ENCODE results near the gene TM9SF2.

Gene TM9SF2

DNA sequence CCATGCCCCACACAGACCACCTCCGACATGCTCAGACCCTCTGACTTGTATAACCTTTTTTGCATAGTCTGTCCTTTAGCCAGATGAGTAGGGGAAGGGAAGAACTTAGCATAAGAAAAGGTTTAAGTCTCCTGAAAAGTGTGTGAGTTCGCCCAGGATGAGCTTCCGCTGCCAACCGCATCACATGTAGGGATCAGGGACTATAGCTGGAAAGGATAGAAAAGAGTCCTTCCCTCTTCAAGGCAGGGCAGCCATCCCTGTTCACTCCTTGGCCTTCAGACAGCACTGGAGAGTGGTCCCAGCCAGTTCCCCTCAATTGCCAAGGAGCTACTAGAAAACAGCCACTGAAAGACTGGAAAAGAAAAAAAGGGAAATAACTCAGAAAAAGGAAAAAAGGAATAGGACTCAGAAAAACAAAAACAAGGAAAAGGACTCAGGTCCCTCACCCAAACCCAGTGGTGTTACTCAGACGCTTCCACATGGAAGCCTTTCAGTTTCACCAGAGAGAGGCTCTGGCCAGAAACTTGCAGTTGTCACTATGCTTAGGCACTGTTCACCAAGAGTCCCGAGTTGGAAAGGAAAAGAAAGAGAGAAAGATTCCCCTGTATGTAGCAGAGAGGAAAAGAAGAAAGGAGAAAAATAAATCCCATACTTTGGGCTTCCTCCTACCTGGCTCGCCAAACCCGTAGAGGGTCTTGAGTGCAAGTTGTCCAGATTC is 5.6 kb upstream of the TM9SF2 start:
- DNase-seq (ENCODE audit: extremely low read depth, low read depth): no peak
- H3K4me3 ChIP-seq (replicated peaks; ENCODE audit: low read depth, low read length): no peak overlapping the region
- TF ChIP-seq, protein P1, sequence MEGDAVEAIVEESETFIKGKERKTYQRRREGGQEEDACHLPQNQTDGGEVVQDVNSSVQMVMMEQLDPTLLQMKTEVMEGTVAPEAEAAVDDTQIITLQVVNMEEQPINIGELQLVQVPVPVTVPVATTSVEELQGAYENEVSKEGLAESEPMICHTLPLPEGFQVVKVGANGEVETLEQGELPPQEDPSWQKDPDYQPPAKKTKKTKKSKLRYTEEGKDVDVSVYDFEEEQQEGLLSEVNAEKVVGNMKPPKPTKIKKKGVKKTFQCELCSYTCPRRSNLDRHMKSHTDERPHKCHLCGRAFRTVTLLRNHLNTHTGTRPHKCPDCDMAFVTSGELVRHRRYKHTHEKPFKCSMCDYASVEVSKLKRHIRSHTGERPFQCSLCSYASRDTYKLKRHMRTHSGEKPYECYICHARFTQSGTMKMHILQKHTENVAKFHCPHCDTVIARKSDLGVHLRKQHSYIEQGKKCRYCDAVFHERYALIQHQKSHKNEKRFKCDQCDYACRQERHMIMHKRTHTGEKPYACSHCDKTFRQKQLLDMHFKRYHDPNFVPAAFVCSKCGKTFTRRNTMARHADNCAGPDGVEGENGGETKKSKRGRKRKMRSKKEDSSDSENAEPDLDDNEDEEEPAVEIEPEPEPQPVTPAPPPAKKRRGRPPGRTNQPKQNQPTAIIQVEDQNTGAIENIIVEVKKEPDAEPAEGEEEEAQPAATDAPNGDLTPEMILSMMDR (IDR thresholded peaks at IDR 0.05; ENCODE audit: low read depth, low read length, missing control alignments): no peak

DNA sequence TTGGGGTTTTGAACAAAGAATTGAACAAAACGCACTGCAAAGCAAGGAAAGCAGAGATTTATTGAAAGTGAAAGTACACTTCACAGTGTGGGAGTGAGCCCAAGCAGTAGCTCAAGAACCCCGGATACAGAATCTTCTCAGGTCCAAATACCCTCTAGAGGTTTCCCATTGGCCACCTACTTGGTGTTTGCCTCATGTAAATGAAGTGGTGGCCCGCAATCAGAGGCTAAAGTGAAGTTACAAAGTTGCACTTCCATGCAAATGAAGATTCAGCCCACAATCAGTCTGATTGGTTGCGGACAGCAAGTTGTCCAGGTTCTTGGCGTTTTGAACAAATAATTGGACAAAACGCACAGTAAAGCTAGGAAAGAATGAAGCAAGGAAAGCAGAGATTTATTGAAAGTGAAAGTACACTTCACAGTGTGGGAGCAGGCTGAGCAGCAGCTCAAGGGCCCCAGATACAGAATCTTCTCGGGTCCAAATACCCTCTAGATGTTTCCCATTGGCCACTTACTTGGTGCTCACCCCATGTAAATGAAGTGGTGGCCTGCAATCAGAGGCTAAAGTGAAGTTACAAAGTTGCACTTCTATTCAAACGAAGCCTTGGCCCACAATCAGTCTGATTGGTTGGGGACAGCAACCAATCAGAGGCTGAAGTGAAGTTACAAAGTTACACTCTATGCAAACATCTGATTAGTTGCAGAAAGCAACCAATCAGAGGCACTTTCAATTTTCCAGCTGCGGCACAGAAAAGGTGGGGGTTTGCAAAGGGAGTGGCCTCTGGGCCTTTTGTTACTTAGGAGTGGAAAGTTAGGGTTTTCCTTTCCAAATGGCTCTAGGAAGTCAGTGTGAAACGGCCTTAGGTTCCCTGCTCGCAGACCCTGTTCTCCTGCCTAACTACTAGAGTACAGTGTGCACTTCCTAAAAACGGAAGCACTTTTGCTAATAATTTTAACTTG is 4.8 kb upstream of the TM9SF2 start:
- DNase-seq (ENCODE audit: extremely low read depth, low read depth): no peak
- TF ChIP-seq, protein P1 (IDR thresholded peaks at IDR 0.05; ENCODE audit: low read depth, low read length, missing control alignments): no peak
- H3K4me3 ChIP-seq (replicated peaks; ENCODE audit: low read depth, low read length): no peak overlapping the region

DNA sequence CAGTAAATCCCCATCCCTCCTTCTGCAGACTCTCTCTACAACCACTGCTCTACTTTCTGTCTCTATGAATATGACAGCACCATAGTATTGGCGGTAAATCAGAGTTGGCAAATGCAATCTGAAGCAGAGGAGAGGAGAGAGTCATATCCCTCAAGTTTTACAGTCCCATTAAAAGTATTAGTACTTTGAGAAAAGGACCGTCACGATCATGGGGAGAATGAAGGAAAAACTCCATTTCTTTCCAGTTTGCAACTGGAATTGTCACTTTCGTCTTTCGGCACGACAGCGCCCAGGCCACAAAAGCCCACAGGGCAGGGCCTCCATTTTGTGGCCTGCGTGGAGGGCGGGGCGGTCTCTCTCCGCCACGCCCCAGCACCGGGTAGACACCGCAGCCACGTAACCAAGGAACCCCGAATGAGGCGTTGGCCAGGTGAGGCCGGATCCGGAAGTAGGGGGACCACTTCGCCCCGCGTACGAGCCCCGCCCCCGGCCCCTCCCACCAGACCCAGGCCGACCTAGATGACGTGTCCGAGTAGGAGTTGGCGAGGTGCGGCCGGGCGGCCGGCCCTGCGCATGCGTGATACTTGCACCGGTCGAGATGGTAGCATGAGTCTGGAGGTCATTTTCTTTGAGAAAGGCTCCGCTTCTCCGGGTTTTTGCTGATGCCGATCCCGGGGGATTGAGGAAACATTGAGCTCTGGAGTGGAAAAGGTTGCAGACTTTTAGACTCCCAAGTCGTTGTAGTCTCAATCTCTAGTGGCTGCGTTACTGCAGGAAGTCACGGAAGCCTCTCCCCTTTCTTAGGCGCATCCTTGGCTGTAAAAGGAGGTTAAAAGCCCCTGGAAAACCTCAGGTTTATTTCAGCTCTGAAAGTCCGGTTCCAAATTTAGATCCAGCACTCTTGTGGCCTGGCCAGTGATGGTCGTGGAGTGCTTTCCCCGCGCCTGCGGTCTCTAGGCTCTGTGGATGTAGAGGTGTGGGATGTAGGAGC is 2.8 kb upstream of the TM9SF2 start:
- TF ChIP-seq, protein P1 (IDR thresholded peaks at IDR 0.05; ENCODE audit: low read depth, low read length, missing control alignments): no peak
- H3K4me3 ChIP-seq (replicated peaks; ENCODE audit: low read depth, low read length): peak overlapping the region; percentile 54
- peak; percentile 92 for DNase-seq (ENCODE audit: extremely low read depth, low read depth)

DNA sequence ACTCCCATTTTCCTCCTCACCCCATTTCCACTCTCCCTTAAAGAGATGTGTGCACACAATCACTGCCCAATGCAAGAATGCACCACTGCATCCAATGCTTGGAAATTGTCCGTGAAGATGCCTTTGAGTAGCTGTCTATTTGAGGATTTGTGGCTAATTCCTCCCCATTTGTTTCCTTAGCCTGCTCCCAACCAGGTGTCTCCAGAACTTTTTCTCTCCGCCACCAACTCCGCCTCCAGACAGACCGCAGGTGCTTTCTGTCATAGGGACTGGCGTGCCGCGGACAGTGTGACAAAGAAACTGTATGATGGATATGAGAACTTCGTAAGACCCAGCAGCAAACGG is 461 bp upstream of the TM9SF2 start:
- peak overlapping the region; percentile 83 for H3K4me3 ChIP-seq (replicated peaks; ENCODE audit: low read depth, low read length)
- DNase-seq (ENCODE audit: extremely low read depth, low read depth): no peak
- TF ChIP-seq, protein P1 (IDR thresholded peaks at IDR 0.05; ENCODE audit: low read depth, low read length, missing control alignments): no peak

DNA sequence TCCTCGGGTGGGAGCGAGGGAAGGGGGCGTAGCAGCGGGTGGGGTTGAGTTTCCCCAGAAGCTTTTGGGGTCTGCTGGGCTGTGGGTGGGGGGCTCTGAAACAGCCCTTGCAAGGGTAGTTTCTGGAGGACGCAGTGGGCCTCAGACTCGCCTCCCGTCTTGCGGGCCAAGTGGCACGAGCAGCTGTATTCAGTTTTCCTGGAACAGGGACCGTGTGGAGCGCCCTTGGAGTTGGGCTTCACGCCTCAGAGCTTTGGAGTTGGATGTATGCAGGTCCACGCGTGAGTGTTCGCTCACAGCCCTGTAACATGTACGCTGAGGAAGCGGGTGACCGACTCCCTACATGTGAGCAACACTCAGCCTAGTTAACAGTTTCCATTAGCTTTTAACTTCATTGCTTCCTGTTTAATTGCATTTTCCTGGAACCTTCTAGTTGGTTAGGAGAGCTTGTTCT is 603 bp downstream of the TM9SF2 start:
- peak overlapping the region; percentile 83 for H3K4me3 ChIP-seq (replicated peaks; ENCODE audit: low read depth, low read length)
- TF ChIP-seq, protein P1 (IDR thresholded peaks at IDR 0.05; ENCODE audit: low read depth, low read length, missing control alignments): no peak
- no peak for DNase-seq (ENCODE audit: extremely low read depth, low read depth)

DNA sequence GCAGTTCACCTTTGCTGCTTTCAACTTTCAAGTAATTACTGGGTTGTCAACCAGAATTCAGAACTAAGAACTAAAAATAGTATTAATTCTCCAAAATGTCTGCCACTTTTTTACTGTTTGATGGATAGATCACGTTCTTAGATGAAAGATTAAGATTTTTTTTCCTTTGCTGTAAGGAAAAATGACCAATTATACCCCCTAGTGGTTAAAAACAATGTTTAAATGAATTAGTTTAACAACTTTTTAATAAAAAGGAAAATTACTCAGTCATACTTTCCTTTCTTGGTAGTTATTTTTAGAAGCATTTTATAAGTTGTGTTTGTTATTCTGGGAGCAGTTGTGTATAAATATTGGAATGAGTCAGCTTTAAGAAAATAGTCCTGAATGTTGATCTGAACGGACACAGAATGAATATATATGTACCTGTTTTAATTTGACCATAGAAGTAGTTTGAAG is 4.6 kb downstream of the TM9SF2 start:
- no peak for DNase-seq (ENCODE audit: extremely low read depth, low read depth)
- H3K4me3 ChIP-seq (replicated peaks; ENCODE audit: low read depth, low read length): no peak overlapping the region
- TF ChIP-seq, protein P1 (IDR thresholded peaks at IDR 0.05; ENCODE audit: low read depth, low read length, missing control alignments): no peak

Measured in HFF-Myc (cell line).